B cell (primary cell): Measurements from ENCODE around the gene CDIPT. TPM values are rescaled to one million over a fixed set of nuclear protein-coding genes. Genes with fewer than 3 reads are reported as not detected.
A peak's percentile ranks its signal among the peaks of the same experiment; 100 is the strongest.

Experiments used
- ATAC-seq: fragments of 200-7000 bp; cut with Tn5 transposase; one replicate; pipeline ENCODE4 v1.10.0; 2021; ENCODE audit warnings: low read depth, mild to moderate bottlenecking, moderate number of reproducible peaks, moderate library complexity
- CTCF ChIA-PET: fragments of 350-600 bp; sonication (Branson Sonifier 250); formaldehyde crosslinking; loops from one replicate; lab custom pipeline; 2021; ENCODE audit warnings: antibody characterized with exemption, inconsistent platforms; lab: Charles Lee
- POLR2A ChIA-PET: fragments of 350-600 bp; sonication (Branson Sonifier 250); formaldehyde crosslinking; loops from one replicate; lab custom pipeline; 2021; ENCODE audit warnings: antibody characterized with exemption; lab: Charles Lee
- DNase-seq: peaks from one replicate; pipeline ENCODE4 v3.0.0; 2013
- H2AFZ ChIP-seq: 2 replicates; pipeline ENCODE4 v1.6.1; 2012; ENCODE audit warnings: mild to moderate bottlenecking, low read depth, low read length; ENCODE audit not compliant: insufficient read depth, poor library complexity, severe bottlenecking
- H3K27ac ChIP-seq, 2 donors: 1 replicate in 1 of 2; 2 replicates in 1 of 2; pipeline ENCODE4 v1.5.1; 2012 to 2013; ENCODE audit warnings: low read length in 2 of 2, mild to moderate bottlenecking in 2 of 2, moderate library complexity in 1 of 2
- H3K27me3 ChIP-seq, 4 experiments: fragments of 200-600 bp in 1 of 4; sonication (generic) in 1 of 4; replicated peaks in 1 of 4; 1 replicate in 2 of 4; 2 replicates in 2 of 4; pipeline versions ENCODE4 v1.6.1 to v1.7.0; 2013 to 2016; ENCODE audit warnings: low read length in 3 of 4, mild to moderate bottlenecking in 2 of 4, mixed read lengths in 1 of 4, moderate library complexity in 1 of 4; ENCODE audit not compliant: insufficient read depth in 4 of 4, control insufficient read depth in 3 of 4; ENCODE audit errors: control extremely low read depth in 1 of 4
- H3K36me3 ChIP-seq, 2 experiments: replicated peaks in 1 of 2; 1 replicate in 1 of 2; 2 replicates in 1 of 2; pipeline versions ENCODE4 v1.6.1 to v1.7.1; 2013; ENCODE audit warnings: low read length in 1 of 2; ENCODE audit not compliant: insufficient read depth in 2 of 2, control insufficient read depth in 1 of 2; ENCODE audit errors: control extremely low read depth in 1 of 2, extremely low read depth in 1 of 2
- H3K4me1 ChIP-seq, 2 donors: fragments of 200-600 bp in 1 of 2; sonication (generic) in 1 of 2; 1 replicate in 1 of 2; 2 replicates in 1 of 2; pipeline versions ENCODE4 v1.5.1 to v1.6.1; 2013 to 2017; ENCODE audit warnings: low read length in 2 of 2; ENCODE audit not compliant: control insufficient read depth in 2 of 2, insufficient read depth in 2 of 2
- H3K4me2 ChIP-seq: replicated peaks from 2 replicates; pipeline ENCODE3; 2012; ENCODE audit warnings: mild to moderate bottlenecking, low read depth, low read length; ENCODE audit not compliant: poor library complexity, severe bottlenecking
- H3K4me3 ChIP-seq, 5 experiments: fragments of 200-600 bp in 1 of 5; sonication (generic) in 1 of 5; 1 replicate in 3 of 5; 2 replicates in 2 of 5; pipeline versions ENCODE4 v1.5.1 to v1.7.0; 2011 to 2016; ENCODE audit warnings: low read length in 4 of 5, mild to moderate bottlenecking in 4 of 5, low read depth in 2 of 5, control low read depth in 1 of 5, moderate library complexity in 1 of 5; ENCODE audit not compliant: insufficient read depth in 1 of 5; ENCODE audit errors: control extremely low read depth in 1 of 5, extremely low read depth in 1 of 5
- H3K79me2 ChIP-seq: fragments of 200-600 bp; sonication (generic); one replicate; pipeline ENCODE4 v1.6.0; 2016; ENCODE audit warnings: low read length; ENCODE audit not compliant: control insufficient read depth, insufficient read depth
- H3K9ac ChIP-seq: fragments of 200-600 bp; sonication (generic); 2 replicates; pipeline ENCODE4 v1.6.1; 2017; ENCODE audit warnings: mild to moderate bottlenecking, low read length, moderate library complexity
- H3K9me3 ChIP-seq, 3 donors: one replicate each; pipeline versions ENCODE4 v1.6.1 to v1.7.1; 2013; ENCODE audit warnings: low read length in 2 of 3; ENCODE audit not compliant: control insufficient read depth in 2 of 3, insufficient read depth in 1 of 3; ENCODE audit errors: control extremely low read depth in 1 of 3
- H4K20me1 ChIP-seq: 2 replicates; pipeline ENCODE4 v1.6.0; 2012; ENCODE audit warnings: mild to moderate bottlenecking, low read length; ENCODE audit not compliant: insufficient read depth, control insufficient read depth, poor library complexity, severe bottlenecking
- H3K27ac Mint-ChIP-seq: one replicate; pipeline ENCODE4 v1.8.0; 2021; ENCODE audit warnings: mixed read lengths
- H3K27me3 Mint-ChIP-seq: one replicate; pipeline ENCODE4 v1.8.0; 2021; ENCODE audit warnings: mixed read lengths
- H3K4me1 Mint-ChIP-seq: one replicate; pipeline ENCODE4 v1.8.0; 2021; ENCODE audit warnings: mixed read lengths
- H3K4me3 Mint-ChIP-seq: one replicate; pipeline ENCODE4 v1.8.0; 2021; ENCODE audit warnings: mixed read lengths
- H3K9me3 Mint-ChIP-seq: one replicate; pipeline ENCODE4 v1.8.0; 2022; ENCODE audit warnings: mixed read lengths; ENCODE audit not compliant: insufficient read depth
- CTCF ChIP-seq: fragments of 200-600 bp; IDR thresholded peaks from one replicate; pipeline ENCODE4 v1.8.0; 2022; ENCODE audit warnings: antibody characterized with exemption, mild to moderate bottlenecking
- EZH2 ChIP-seq: IDR thresholded peaks from 2 replicates; pipeline ENCODE4 v1.6.1; 2012; ENCODE audit warnings: borderline replicate concordance, low read depth, mild to moderate bottlenecking, moderate library complexity, low read length; ENCODE audit not compliant: insufficient read depth, poor library complexity, severe bottlenecking
- WGBS: methylation state at CpG from one replicate; pipeline ENCODE4 v1.1.5; 2013; ENCODE audit warnings: missing lambda C conversion rate; ENCODE audit not compliant: insufficient coverage; 5-methylcytosine and 5-hydroxymethylcytosine counted together
- intact Hi-C: fragments of 100-400 bp; cut with micrococcal nuclease; formaldehyde crosslinking; loops from one replicate; pipeline ENCODE4 v1.10.0; 2022
- polyA plus RNA-seq: library from polyadenylated mRNA; depleted of rRNA; stranded (reverse); fragments of >200 nt; gene quantifications from 2 replicates; pipeline ENCODE4 v1.2.3, GENCODE V29; 2012
- total RNA-seq, 2 donors: library from RNA; stranded (reverse); fragments of 120-200 nt in 1 of 2; gene quantifications; 1 replicate in 1 of 2; 2 replicates in 1 of 2; pipeline versions ENCODE4 v1.2.3 to v1.2.4, GENCODE V29; 2013 to 2022

The CDIPT gene
- total and polyA plus RNA-seq, 2 donors (not counting 1 experiment from before 2014, with no cell fraction given) = 51.2 to 63.3 TPM

- no peak overlapping the region for H3K27ac ChIP-seq
- intact Hi-C loops = no loop called here
- 71% methylated on average over 9 of the region's 10 CpGs for WGBS
Observed at GRCh38 chr16:29825145-29826044, 37.6 kb downstream of the CDIPT start.

More at GRCh38 chr16:29825145-29826044, 37.6 kb downstream of the CDIPT start:
- CTCF ChIA-PET = interaction anchor here (1.1 kb wide), 1 partner anchor 23 kb away, joined by 3 read pairs; no protein-coding TSS in a partner anchor
- POLR2A ChIA-PET = interaction anchor here (0.7 kb wide), 1 partner anchor 592 kb away, joined by 10 read pairs; no protein-coding TSS in a partner anchor
- H3K79me2 ChIP-seq = peaks cover 99% of the 10 kb centered on the region
- peaks cover 23 to 24% of the 10 kb centered on the region in 2 donors for H3K4me1 ChIP-seq
- Mint-ChIP-seq H3K27me3 (no peaks in the 10 kb centered on the region), H3K4me1 (peaks cover 31% of the 10 kb centered on the region), H3K9me3 (no peaks in the 10 kb centered on the region), H3K27ac (peak overlapping the region; percentile 50), H3K4me3 (no peak overlapping the region)
- peaks cover 0 to 8% of the 10 kb centered on the region in 2 experiments for H3K36me3 ChIP-seq
- TF ChIP-seq CTCF (no peak), EZH2 (no peak)
- H4K20me1 ChIP-seq = peaks cover 89% of the 10 kb centered on the region
- H3K9ac ChIP-seq = no peak overlapping the region
- H3K27me3 ChIP-seq = no peaks in the 10 kb centered on the region
- no peaks in the 10 kb centered on the region for H3K9me3 ChIP-seq
- ATAC-seq = no peak
- DNase-seq = no peak
- H2AFZ ChIP-seq = no peak overlapping the region
- no peak overlapping the region for H3K4me2 ChIP-seq
- no peak overlapping the region for H3K4me3 ChIP-seq
